ENCODE results near the gene NCBP2.
"Not testable (repeated sequence)": the region's sequence is repeated elsewhere in the genome, so short reads cannot be mapped to it uniquely, and the experiment has no call there.

Gene NCBP2

DNA sequence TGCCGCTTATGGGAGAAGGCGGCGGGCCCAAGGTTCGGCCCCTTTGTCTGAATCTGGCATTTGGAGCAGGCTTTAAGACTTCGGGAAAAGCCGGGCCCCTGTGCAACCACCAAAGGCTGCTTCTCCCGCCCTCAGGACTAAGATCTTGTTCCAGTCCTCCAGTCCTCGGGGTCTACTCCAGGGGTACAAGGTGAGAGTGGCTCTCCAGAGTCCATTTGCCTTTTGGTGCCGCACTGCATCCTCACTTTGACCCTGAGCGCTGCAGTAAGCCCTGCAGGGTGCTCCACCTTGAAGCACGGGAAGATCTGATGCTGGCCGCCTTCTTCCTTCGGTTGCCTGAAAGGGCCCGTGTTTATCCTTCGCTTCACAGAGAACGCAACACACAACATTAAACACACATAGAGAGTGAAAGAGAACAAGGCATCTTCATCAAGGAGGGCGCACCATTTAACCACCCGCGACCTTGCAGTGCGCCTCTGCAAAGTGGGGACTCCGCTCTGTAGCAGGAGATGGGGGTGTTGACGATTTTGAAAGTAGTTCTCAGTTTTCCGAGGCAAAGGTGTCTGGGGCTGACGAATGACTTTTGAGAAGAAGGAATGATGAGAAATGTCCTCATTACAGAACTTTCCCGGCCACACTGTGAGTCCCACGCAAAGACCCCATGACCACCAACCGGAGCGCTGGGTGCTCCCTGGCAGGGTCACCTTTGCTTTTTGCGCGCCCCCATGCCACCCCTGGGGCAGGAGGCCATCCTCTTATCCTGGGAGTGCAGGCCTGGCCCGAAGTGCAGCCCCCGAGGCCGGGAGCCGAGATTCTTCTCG, 25.3 kb upstream of the NCBP2 start:
- DNase-seq: no peak

DNA sequence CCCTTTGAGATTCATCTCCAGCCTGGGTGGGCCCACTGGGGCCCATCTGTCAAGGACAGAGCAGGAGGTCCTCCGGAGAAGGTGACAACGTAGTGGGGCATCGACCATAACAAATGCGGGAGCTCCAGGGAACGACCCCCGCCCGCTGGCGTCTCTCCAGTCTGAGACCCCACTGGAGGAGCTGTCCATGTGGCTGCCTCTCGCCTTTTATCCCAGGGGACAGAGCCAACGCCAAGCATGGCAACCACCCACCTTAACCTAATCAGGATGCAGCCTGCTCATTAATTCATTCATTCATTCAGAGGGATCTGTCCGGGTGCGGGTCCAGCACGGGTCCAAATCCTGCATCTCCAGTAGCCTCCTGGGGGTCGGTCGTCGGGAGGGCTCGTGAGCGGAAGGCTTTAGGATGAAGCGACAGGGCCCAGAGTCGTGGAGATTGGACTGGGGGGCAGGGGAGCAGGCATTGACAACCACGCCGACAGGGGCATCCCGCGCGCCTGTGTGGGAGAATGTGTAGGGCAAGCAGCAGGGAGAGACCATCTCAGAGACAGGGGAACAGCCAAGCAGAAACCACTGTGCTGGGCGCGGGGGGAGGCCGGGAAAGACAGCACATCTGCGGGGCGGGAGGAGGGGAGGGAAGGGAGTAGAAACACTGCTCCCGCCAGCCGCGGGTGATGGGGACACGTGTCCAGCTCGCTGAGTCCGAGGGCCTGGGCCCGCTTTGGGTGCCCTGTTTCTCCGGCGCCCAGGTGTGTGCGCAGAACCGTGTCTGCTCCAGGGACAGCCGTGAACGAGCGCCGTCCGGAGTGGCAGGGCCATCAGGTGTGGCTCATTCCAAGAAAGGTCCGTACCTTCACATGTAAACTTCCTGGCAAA, 24.4 kb upstream of the NCBP2 start:
- DNase-seq: no peak

DNA sequence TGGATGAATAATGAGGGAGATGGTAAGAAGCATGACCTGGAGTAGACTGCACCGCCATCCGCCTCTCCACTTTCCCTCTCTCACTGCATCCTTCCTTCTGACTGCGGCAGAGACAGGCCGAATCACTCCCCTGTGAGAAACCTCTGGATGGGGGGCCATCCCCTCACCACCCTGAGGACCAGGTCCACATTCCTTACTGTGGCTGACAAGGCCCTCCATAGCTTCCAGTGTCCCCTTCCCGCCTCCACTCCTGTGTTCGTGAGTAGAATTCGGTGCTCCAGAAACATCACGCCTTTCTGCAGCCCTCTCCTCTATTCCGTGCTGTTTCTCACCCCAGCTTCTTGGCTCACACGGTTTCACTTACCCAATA, 23.5 kb upstream of the NCBP2 start:
- DNase-seq: no peak

DNA sequence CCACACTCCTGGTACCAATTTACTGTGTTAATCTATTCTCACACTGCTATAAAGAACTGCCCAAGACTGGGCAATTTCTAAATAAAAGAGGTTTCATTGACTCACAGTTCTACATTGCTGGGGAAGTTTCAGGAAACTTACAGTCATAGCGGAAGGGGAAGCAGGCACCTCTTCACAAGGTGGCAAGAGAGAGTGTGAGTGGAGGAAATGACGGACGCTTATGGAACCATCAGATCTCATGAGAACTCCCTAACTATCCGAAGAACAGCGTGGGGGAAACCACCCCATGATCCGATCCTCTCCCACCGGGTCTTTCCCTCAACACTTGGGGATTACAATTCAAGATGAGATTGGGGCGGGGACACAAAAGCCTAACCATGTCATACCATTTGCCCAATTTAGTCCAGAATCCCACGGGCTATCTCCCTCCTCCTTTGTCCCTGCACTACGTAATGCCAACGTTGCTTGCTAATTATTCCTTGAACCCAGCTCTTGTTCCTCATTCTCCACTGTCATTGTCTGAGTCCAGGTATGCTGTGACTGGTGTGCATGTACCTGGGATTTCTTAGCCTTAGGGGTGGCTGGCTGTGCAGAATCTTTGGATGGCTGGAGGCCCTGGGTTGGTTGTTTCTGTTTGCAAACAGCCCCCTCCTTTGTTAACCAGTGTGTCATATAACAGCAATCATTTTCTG, 22.9 kb upstream of the NCBP2 start:
- no peak for DNase-seq

DNA sequence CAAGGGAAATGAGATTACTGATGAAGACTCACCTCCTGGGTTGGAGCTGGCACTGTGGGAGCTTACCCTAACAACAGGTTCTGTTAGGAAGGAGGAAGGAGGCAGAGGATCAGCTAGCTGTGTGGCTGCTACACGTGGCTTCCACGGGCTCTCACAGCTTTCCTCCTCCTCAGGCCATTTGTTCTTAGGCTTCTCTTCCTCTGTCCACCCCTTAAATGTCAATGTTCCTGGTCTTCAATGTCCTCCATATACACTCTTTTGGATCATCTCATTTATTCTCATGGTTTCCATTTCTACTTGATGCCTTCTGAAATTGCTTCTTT, 21.3 kb upstream of the NCBP2 start:
- DNase-seq: no peak

DNA sequence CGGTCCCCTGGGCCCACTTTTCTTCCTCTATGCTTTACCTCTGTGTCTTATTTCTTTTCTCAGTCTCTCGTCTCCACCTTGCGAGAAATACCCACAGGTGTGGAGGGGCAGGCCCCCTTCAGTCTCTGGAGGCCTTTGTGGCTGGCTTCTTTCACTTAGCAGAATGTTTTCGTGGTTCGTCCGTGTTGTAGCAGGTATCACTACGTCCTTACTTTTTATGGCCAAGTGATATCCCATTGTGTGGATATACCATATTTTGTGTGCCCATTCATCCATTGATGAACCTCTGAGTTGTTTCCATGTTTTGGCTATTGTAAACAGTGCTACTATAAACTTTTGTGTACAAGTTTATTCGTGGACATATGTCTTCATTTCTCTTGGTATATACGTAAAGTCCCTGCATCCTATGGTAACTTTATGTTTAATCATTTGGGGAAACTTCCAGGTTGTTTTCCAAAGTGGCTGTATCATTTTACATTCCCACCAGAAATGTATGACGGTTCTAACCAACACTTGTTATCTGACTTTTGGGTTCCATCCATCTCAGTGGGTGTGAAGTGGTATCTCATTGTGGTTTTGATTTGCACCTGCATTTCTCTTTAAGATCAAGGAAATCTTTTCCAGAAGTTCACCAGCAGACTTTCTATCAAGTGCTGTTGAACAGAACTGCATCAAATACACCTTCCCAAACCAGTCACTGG, 20.8 kb upstream of the NCBP2 start:
- no peak for DNase-seq

DNA sequence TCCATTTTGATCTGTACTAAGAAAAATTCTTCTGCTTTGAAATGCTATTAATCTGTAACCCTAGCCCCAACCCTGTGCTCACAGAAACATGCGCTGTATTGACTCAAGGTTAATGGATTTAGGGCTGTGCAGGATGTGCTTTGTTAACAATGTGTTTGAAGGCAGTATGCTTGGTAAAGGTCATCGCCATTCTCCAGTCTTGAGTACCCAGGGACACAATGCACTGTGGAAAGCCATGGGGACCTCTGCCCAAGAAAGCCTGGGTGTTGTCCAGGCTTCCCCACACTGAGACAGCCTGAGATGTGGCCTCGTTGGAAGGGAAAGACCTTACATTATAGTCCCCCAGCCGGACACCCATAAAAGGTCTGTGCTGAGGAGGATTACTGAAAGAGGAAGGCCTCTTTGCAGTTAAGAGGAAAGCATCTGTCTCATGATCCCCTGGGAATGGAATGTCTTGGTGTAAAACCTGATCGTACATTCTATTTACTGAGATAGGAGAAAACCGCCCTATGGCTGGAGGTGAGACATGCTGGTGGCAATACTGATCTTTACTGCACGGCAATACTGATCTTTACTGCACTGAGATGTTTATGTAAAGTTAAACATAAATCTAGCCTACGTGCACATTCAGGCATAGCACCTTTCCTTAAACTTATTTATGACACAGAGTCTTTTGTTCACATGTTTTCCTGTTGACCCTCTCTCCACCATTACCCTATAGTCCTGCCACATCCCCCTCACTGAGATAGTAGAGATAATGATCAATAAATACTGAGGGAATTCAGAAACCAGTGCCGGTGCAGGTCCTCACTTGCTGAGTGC, 20.0 kb upstream of the NCBP2 start:
- DNase-seq: no peak

DNA sequence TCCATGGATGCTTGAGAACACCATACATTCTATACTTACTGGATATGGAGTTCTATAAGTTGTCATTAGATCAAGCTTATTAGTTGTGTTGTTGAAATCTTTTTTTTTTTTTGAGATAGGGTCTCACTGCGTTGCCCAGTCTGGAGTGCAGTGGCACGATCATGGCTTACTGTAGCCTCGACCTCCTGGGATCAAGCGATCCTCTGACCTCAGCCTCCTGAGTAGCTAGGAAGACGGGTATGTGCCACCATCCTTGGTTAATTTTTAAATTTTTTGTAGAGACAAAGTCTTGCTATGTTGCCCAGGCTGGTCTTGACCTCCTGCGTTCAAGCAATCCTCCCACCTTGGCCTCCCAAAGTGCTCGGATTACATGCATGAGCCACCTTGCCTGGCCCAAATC, 12.5 kb upstream of the NCBP2 start:
- no peak for DNase-seq

DNA sequence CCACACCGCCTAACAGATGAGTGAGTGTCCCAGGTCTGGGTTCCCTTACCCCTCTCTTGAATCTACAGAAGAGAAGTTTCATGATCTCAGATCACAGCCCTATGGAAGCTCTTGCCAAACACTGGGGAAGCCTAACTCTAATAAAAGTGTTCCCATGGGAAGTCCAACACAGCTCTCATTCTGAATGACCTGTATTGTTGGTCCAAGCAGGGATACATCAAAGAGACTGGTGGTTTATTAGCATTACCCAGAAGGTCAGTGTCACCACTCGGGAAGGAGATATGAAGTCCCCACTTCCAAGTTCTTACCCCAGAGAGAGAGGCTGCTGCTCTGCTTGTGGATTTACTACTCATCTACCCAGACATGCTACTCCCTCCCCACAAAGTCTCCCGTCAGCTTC, 9.0 kb upstream of the NCBP2 start:
- DNase-seq: no peak

DNA sequence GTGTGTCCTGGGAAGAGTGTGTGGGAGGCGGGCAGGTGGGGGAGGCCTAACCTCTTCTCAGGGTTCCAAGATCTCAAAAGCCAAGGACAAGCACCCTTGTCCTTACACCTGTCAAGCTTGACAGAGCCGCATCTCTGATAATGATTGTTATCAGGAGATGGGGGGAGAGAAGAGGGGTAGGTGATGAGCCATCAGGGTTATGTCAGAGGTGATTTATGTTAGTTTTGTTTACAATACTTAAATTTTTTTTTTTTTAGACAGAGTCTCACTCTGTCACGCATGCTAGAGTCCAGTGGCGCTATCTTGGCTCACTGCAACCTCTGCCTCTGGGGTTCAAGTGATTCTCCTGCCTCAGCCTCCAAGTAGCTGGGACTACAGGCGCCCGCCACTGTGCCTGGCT, 7.4 kb upstream of the NCBP2 start:
- no peak for DNase-seq

DNA sequence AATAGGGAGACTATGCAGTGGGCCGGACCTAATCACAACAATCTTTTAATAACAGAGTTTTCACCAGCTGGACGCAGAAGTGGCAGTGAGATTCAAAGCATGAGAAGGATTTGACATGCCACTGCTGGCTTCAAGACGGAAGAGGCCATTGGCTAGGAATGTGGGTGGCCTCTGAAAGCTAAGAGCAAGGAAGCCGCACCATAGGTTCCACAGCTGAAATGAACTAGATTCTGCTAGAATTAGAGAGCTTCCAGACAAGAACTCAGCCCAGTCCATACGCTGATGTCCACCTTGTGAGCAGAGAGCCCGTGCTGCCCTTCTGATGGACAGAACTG, 6.9 kb upstream of the NCBP2 start:
- no peak for DNase-seq

DNA sequence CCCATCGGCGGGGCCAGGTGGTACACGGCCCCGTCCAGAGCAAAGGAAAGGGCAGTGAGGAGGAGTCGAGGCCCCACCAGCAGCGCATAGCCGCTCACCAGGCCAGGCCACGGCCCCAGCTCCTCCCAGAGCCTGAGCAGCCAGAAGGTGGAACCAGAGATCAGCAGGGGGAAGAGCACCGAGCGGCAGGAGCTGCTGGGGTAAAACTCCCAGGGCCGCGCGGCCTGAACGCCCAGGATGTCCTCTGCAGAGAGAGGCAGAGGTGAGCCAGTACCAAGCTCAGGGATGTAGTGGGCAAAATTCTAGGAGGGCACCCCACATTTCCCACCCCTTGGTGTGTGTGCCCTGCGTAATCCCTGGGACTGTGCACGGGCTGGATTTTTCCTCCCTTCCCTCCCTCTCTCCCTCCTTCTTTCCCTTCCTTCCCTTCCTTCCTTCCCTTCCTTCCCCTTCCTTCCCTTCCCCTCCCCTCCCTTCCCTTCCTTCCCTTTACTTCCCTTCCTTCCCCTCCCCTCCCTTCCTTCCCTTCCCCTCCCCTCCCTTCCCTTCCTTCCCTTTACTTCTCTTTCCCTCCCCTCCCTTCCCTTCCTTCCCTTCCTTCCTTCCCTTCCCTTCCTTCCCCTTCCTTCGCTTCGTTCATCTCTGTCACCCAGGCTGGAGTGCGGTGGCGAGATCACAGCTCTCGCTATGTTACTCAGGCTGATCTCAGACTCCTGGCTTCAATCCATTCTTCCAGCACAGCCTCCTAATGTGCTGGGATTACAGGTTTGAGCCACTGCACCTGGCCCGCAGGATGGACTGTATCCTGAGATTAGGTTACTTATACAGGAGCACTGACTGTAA, 6.3 kb upstream of the NCBP2 start:
- no peak for DNase-seq

DNA sequence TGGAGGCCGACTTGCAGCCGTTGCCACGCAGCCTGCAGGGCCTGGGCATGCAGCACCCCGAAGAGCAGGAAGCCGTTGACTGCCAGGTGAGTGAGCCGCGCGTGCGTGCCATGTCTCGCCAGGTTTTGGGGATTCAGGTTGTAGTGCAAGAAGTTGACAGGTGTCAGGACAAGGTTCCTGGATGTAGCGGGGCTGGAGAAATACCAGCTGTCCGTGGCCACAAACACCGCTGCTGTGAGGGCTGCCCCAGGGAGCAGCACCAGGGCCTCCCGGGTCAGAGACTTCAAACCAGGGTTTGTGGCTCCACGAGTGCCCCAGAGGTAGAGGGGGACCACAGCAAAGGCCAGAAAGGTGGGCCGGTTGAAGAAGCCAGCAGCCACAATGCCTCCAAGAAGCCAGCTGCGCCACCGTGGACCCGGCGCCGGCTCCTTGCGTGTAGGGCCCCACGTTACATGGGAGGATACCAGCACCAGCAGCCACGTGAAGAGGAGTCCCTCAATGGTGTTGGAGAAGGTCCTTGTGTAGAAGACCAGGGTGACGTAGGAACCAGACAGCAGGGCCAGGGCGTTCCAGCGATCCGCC, 5.6 kb upstream of the NCBP2 start:
- DNase-seq: no peak

DNA sequence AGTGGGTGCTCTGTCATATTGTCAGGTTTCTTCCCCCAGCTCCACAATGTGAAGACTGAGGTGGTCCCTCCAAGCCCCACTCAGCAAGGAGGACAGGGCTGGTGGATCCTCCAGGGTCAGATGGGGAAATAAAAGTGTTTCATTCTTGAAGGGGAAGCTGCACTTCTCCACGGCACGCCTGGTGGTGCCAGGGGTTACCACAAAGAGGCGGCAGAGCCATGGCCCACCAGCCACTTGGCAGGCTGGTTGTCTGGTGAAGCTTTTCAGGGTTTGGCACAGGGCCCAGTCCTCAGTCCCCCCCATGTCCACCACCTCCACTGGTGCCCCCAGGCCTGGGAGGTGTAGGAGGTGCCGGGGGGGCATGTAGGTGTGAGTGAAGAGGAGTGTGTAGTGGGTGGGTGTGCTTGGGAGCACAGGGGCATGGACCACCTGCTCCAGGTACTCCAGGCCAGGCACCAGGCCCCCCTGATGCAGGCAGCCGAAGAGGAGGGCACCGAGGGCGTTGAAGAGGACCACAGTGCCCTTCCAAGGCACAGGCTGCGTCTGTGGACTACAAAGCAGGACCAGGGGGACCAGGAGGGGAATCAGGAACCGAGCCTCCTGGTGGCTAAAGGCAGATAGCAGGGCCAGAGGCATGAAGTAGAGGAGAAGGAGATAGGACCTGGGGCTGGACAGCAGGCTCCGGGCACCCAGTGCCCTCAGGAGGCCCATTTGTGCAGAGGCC, 5.0 kb upstream of the NCBP2 start:
- DNase-seq: no peak

DNA sequence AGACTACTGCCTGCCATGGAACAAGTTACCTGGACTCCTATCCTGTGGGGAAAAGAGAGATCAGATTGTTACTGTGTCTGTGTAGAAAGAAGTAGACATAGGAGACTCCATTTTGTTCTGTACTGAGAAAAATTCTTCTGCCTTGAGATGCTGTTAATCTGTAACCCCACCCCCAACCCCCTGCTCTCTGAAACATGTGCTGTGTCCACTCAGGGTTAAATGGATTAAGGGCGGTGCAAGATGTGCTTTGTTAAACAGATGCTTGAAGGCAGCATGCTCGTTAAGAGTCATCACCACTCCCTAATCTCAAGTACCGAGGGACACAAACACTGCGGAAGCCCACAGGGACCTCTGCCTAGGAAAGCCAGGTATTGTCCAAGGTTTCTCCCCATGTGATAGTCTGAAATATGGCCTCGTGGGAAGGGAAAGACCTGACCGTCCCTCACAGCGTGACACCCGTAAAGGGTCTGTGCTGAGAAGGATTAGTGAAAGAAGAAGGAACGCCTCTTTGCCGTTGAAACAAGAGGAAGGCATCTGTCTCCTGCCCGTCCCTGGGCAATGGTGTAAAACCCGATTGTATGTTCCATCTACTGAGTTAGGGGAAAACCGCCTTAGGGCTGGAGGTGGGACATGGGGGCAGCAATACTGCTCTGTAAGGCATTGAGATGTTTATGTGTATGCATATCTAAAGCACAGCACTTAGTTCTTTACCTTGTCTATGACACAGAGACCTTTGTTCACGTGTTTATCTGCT, 1.9 kb upstream of the NCBP2 start:
- DNase-seq: not testable (repeated sequence)

DNA sequence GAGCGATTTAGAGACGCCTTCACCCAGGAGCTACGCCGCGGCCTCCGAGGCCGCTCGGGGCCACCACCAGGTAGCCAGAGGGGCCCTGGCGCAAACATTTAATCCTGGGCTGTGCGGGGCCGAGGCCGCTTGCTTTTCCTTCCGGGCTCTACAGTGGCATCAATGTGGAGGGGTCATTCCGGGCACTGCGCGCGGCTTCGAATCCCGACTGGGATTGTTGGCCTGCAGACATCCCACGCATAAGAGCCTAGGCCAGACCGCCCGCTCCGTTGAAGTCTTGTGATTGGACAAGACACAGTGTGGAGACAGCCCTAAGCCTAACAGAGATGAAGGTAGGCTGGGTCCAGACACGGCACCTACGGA, 568 bp upstream of the NCBP2 start:
- DNase-seq: no peak

DNA sequence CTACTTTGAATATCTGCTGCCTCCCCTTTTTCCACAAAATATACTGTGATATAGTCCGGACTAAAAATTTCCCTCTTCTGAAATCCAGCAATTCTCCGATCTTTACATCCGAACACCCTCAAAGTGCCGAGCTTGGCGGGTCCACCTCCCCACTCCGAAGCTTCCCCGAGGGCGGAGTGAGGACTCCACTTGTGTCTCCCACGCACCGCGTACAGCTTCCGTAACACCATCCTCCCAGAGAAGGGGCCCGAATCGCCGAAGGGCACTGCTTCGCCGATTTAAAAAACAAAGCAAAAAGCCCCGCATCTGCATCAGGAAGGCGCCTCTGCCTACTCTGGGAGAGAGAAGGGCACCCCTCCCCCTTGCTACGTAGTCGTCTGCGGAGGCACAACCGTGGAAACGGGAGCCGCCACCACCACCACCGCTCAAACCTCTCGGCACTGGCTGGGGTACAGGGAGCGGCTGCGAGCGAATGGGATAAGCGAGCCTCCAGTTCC, 551 bp downstream of the NCBP2 start:
- peak; percentile 69 for DNase-seq

DNA sequence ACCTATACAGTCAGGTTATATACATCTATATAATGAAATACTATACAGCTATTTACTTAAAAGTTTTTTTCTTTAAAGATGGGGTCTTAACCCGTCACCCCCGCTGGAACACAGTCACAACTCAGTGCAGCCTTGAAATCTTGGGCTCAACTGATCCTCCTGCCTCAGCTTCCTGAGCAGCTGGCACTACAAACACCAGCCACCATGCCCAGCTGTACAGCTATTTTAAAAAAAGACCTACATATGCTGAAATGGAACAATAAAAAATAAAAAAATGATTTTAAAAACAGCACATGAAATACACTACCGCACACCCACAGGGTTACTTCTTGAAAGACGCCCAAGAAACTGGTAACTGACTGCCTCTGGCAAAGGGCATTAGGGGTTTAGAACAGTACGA, 3.8 kb downstream of the NCBP2 start:
- no peak for DNase-seq

DNA sequence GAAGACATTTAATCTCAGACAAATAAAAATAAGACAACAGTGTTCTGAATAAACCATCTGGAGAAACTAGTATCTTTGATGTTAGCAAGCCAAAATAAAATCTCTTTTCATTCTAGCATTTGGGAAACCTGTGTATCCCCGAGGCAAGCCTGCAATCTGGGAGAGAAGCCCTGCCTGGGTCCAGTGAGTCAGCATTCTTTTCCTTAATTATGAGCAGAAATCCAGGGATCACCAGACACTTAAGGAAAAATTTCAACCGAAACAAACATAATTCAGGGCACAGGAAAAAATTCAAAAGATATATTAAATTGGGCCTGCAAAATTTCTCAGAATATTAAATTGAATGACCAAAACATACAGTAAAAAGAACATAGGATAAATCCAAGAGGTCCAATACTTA, 4.2 kb downstream of the NCBP2 start:
- no peak for DNase-seq

DNA sequence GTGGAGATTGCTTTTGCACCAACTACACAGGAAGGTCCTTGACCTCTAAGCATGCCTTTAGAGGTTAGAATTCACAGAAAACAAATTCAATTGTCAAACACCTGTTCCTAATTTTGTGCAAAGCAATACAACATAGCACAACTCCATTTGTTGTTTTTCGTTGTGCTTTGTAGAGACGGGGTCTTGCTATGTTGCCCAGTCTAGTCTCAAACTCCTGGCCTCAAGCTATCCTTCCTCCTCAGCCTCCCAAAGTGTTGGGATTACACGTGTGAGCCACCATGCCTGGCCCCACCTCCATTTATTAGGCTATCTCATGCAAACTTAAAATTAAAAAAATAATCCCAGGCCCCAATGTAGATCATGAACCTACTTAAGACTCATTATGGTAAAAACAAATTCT, 6.0 kb downstream of the NCBP2 start:
- DNase-seq: no peak

All from stimulated activated CD4-positive, alpha-beta T cell treated with anti-CD3 and anti-CD28 coated beads, Interleukin-4, amount 100 ng/mL, for 1 hour (primary cell).